Measurements from ENCODE around the gene KRTAP10-7. TPM values are rescaled to one million over a fixed set of nuclear protein-coding genes. Genes with fewer than 3 reads are reported as not detected.

The KRTAP10-7 gene
- total and polyA plus RNA-seq, 9 of the 15 experiments (the other 6 are each of a cell fraction or from before 2014, with no cell fraction given), result not detected

DNA sequence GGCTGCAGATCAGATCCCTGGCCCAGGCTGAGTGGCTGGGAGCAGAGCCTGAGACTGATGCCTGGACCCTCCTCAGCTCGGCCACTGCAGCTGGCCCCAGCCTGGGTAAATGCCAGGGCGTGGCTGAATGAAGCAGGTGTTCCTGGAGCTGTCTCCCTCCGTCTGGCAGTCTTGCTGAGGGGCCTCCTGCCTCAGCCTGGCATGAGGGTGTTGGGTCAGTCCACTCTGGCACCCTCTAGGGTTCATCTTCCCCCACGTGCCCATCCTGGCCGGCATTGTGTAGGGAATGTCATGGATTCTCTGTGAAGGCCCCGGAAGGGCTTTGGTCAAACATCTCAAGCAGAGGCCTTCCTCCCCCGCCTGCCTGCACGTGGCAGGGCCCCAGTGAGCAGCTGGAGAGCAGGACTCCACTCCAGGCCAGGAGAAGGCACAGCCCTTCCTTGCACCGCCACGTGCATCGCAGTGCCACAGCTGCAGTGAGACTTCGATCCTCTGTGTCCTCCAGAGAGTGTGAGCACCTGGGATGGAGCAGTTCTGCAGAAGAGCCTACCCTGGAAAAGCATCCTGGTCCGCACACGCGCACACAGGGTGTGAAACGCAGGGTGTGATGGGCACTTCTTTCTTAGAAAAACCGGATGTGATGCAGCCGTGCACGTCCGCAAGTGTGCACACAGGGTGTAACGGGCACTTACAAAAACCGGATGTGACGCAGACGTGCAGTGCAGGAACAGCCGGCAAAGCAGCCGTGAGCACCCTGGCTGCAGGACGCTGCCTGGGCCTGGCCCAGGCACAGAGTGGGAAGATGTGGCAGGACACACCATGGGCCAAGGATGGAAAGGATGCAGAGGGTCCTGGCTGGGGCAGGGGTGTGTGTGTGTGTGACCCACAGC is 31.5 kb upstream of the KRTAP10-7 start (continued):
- TF ChIP-seq, protein P1, sequence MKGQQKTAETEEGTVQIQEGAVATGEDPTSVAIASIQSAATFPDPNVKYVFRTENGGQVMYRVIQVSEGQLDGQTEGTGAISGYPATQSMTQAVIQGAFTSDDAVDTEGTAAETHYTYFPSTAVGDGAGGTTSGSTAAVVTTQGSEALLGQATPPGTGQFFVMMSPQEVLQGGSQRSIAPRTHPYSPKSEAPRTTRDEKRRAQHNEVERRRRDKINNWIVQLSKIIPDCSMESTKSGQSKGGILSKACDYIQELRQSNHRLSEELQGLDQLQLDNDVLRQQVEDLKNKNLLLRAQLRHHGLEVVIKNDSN (CRISPR knock-in tag; IDR thresholded peaks at IDR 0.05), result peak; percentile 67
- peak; percentile 82 for TF ChIP-seq BHLHE40 (IDR thresholded peaks at IDR 0.05; ENCODE audit: low read length)
- peak; percentile 50; the same call in 1 of the 2 replicates for TF ChIP-seq CREB1 (IDR thresholded peaks at IDR 0.05)
- TF ChIP-seq CREB1 (CRISPR knock-in tag; IDR thresholded peaks at IDR 0.05), result peak; percentile 89
- TF ChIP-seq CREM (IDR thresholded peaks at IDR 0.05; ENCODE audit: low read depth), result peak; percentile 89
- TF ChIP-seq, protein P2, sequence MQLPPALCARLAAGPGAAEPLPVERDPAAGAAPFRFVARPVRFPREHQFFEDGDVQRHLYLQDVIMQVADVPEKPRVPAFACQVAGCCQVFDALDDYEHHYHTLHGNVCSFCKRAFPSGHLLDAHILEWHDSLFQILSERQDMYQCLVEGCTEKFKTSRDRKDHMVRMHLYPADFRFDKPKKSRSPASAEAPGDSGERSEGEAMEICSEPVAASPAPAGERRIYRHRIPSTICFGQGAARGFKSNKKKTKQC (CRISPR knock-in tag; IDR thresholded peaks at IDR 0.05), result 0 out of 2 replicates have a peak, but pooled peaks have one; percentile 29
- TF ChIP-seq, protein P3, sequence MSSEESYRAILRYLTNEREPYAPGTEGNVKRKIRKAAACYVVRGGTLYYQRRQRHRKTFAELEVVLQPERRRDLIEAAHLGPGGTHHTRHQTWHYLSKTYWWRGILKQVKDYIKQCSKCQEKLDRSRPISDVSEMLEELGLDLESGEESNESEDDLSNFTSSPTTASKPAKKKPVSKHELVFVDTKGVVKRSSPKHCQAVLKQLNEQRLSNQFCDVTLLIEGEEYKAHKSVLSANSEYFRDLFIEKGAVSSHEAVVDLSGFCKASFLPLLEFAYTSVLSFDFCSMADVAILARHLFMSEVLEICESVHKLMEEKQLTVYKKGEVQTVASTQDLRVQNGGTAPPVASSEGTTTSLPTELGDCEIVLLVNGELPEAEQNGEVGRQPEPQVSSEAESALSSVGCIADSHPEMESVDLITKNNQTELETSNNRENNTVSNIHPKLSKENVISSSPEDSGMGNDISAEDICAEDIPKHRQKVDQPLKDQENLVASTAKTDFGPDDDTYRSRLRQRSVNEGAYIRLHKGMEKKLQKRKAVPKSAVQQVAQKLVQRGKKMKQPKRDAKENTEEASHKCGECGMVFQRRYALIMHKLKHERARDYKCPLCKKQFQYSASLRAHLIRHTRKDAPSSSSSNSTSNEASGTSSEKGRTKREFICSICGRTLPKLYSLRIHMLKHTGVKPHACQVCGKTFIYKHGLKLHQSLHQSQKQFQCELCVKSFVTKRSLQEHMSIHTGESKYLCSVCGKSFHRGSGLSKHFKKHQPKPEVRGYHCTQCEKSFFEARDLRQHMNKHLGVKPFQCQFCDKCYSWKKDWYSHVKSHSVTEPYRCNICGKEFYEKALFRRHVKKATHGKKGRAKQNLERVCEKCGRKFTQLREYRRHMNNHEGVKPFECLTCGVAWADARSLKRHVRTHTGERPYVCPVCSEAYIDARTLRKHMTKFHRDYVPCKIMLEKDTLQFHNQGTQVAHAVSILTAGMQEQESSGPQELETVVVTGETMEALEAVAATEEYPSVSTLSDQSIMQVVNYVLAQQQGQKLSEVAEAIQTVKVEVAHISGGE (CRISPR knock-in tag; IDR thresholded peaks at IDR 0.05), result peak in 2 of 3 experiments; percentile 51 to 65; a peak in 2 of 6 replicates
- TF ChIP-seq TBP (optimal IDR thresholded peaks at IDR 0.05; ENCODE audit: low read depth, low read length), result no peak
- 0 out of 4 replicates have a peak, but pooled peaks of 1 of the 2 experiments have one; percentile 17 for TF ChIP-seq MNT (conservative IDR thresholded peaks at IDR 0.05)
- no peak for TF ChIP-seq HLTF (IDR thresholded peaks at IDR 0.05)
- TF ChIP-seq ZNF23 (CRISPR knock-in tag; IDR thresholded peaks at IDR 0.05), result no peak
- 0 out of 2 replicates have a peak, but pooled peaks have one; percentile 18 for TF ChIP-seq POLR2G (IDR thresholded peaks at IDR 0.05; ENCODE audit: low read depth, low read length)
- no peak for TF ChIP-seq GATAD2B (IDR thresholded peaks at IDR 0.05; ENCODE audit: borderline replicate concordance)
- peak; percentile 34 to 49; a peak in 2 of 4 replicates for TF ChIP-seq NRF1 (conservative IDR thresholded peaks at IDR 0.05 in 1 of 2, IDR thresholded peaks at IDR 0.05 in 1 of 2)
- TF ChIP-seq MAX (CRISPR knock-in tag; IDR thresholded peaks at IDR 0.05), result peak; percentile 40; the same call in 1 of the 2 replicates
- no peak for TF ChIP-seq SAFB (IDR thresholded peaks at IDR 0.05; ENCODE audit: borderline replicate concordance, low read depth, low read length)
- TF ChIP-seq CXXC5 (CRISPR knock-in tag; IDR thresholded peaks at IDR 0.05), result peak; percentile 69
